A673 (cell line): ENCODE data around the gene SOX13.

Experiments
- EZH2 ChIP-seq: fragments of 200-600 bp; sonication (generic); IDR thresholded peaks from 2 replicates; pipeline ENCODE4 v1.6.1; 2017; ENCODE audit warnings: borderline replicate concordance, low read depth, mild to moderate bottlenecking, mixed read lengths, antibody characterized with exemption, low read length; ENCODE audit not compliant: poor library complexity, severe bottlenecking
- TF ChIP-seq, protein P1 (sequence below): fragments of 300-800, 200-600 bp; sonication (generic); conservative IDR thresholded peaks from 2 replicates; pipeline ENCODE4 v1.5.1; 2017; ENCODE audit warnings: low read depth, mild to moderate bottlenecking, antibody characterized with exemption, low read length, moderate library complexity, mixed read lengths

DNA sequence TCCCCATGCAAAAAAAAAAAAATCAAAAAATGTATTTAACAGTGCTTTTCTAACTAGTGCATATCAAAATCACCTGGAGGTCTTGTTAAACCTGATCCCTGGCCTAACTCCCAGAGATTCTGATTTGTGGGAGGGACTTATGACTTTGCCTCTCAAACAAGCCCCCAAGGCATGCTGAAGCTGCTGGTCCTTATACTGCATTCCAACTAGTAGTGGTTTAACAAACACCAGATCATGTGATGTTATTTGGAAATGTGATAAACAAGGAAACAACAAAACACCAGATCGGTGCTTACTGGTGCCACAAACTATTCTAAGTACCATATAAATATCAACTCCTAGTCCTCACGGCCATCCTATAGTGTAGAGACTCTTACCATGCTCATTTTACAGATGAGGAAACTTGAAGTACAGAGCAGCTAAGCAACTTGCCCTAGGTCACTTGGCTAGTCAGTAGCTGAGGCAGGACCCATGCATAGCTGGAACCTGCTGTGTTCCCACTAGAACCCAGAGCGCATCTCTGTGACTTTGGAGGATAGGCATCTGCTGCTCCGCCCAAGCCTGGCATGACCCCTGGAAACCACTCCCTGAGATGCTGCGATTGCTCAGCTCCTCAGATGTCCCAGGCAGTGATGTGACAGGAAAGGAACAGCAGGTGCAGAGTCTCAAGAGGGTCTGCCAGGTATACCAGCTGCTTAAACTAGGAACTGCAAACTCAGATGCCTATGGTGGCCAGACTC, 38.1 kb downstream of the SOX13 start:
- TF ChIP-seq, protein P1, sequence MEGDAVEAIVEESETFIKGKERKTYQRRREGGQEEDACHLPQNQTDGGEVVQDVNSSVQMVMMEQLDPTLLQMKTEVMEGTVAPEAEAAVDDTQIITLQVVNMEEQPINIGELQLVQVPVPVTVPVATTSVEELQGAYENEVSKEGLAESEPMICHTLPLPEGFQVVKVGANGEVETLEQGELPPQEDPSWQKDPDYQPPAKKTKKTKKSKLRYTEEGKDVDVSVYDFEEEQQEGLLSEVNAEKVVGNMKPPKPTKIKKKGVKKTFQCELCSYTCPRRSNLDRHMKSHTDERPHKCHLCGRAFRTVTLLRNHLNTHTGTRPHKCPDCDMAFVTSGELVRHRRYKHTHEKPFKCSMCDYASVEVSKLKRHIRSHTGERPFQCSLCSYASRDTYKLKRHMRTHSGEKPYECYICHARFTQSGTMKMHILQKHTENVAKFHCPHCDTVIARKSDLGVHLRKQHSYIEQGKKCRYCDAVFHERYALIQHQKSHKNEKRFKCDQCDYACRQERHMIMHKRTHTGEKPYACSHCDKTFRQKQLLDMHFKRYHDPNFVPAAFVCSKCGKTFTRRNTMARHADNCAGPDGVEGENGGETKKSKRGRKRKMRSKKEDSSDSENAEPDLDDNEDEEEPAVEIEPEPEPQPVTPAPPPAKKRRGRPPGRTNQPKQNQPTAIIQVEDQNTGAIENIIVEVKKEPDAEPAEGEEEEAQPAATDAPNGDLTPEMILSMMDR, result no peak
- no peak for TF ChIP-seq EZH2
